Measurements from ENCODE around the gene RIC3. TPM values are rescaled to one million over a fixed set of nuclear protein-coding genes. Genes with fewer than 3 reads are reported as not detected.

The RIC3 gene
- total and polyA plus RNA-seq, 2 of the 8 experiments (the other 6 are each of a cell fraction or from before 2014, with no cell fraction given), result 6.4 to 15.5 TPM

DNA sequence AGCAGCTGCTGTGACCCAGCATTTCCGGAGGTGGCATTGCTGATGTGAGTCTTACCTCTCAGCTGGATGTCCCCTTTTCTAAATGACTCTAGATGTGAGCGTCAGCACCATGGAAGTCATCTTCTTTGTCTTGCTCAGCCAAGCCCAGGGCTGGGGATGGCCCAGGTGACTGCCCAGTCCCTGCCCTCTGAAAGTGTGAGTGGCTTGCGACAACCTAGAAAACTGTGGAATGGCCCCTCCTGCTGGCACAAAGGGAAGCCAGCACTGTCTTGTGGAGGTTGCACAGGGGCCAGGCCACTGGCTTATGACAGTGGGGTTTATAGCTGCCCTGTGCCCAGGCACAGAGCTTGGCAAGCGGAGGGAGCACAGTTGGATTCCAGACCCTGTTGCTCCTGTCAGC is 81.6 kb downstream of the RIC3 start:
- no peak for FAIRE-seq
- 76% methylated on average over 4 of the region's 4 CpGs; no CpG with 5 or more reads in 1 of the 2 experiments for WGBS, 2 experiments (ENCODE audit: extremely low coverage in 1 of 2, insufficient coverage in 1 of 2, insufficient read length in 1 of 2, insufficient replicate concordance in 2 of 2, low coverage in 1 of 2, low lambda C conversion rate in 2 of 2, missing lambda C conversion rate in 1 of 2)
- TF ChIP-seq RAD21 (IDR thresholded peaks at IDR 0.05 in 1 of 2, conservative IDR thresholded peaks at IDR 0.05 in 1 of 2; ENCODE audit: low read depth in 2 of 2, low read length in 2 of 2), result peak; percentile 70 to 81
- TF ChIP-seq, protein P1, sequence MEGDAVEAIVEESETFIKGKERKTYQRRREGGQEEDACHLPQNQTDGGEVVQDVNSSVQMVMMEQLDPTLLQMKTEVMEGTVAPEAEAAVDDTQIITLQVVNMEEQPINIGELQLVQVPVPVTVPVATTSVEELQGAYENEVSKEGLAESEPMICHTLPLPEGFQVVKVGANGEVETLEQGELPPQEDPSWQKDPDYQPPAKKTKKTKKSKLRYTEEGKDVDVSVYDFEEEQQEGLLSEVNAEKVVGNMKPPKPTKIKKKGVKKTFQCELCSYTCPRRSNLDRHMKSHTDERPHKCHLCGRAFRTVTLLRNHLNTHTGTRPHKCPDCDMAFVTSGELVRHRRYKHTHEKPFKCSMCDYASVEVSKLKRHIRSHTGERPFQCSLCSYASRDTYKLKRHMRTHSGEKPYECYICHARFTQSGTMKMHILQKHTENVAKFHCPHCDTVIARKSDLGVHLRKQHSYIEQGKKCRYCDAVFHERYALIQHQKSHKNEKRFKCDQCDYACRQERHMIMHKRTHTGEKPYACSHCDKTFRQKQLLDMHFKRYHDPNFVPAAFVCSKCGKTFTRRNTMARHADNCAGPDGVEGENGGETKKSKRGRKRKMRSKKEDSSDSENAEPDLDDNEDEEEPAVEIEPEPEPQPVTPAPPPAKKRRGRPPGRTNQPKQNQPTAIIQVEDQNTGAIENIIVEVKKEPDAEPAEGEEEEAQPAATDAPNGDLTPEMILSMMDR (IDR thresholded peaks at IDR 0.05; ENCODE audit: control extremely low read depth in 1 of 3, insufficient read depth in 1 of 3, low read depth in 1 of 3, low read length in 3 of 3), result peak; percentile 64 to 73 (median 64)
- TF ChIP-seq ZNF274 (IDR thresholded peaks at IDR 0.05; ENCODE audit: borderline replicate concordance, extremely low read depth, low read length), result no peak

More for the DNA sequence above, 81.6 kb downstream of the RIC3 start:
- Histone ChIP-seq H2BK5ac (ENCODE audit: low read depth, low read length) (no peak overlapping the region), H3K56ac (replicated peaks; ENCODE audit: insufficient read length, low read depth, low read length) (no peak overlapping the region), H2BK15ac (ENCODE audit: low read length) (0 out of 2 replicates have a peak overlapping the region, but pooled peaks have one; percentile 12), H3K18ac (ENCODE audit: extremely low read depth, low read length) (no peak overlapping the region), H4K8ac (ENCODE audit: extremely low read depth, insufficient read depth, low read length) (no peak overlapping the region; the same call in 1 of the 2 replicates), H3K79me2 (ENCODE audit: control insufficient read depth in 1 of 2, insufficient read depth in 2 of 2, low read length in 2 of 2) (peaks cover 0 to 27% of the 10 kb centered on the region in 2 experiments; a peak in 2 of 4 replicates), H3K23ac (ENCODE audit: insufficient read length) (no peak overlapping the region), H3K36me3 (ENCODE audit: control insufficient read depth in 2 of 4, insufficient read depth in 4 of 4, low read length in 3 of 4) (no peaks in the 10 kb centered on the region; a peak in 1 of 8 replicates), H3K79me1 (ENCODE audit: low read depth, low read length) (peaks cover 23% of the 10 kb centered on the region), H3K9me3 (ENCODE audit: insufficient read depth in 2 of 2, low read depth in 1 of 2, low read length in 1 of 2) (no peaks in the 10 kb centered on the region), H3K4me1 (replicated peaks in 1 of 4; ENCODE audit: control insufficient read depth in 3 of 4, insufficient read depth in 4 of 4, low read length in 3 of 4) (peaks cover 9 to 46% (median 26%) of the 10 kb centered on the region in 4 experiments), H2BK12ac (ENCODE audit: low read depth, low read length) (0 out of 2 replicates have a peak overlapping the region, but pooled peaks have one; percentile 51), H2AK5ac (ENCODE audit: low read depth, low read length) (no peak overlapping the region; the same call in 1 of the 2 replicates), H3K4ac (replicated peaks; ENCODE audit: insufficient read length, low read depth, low read length) (no peak overlapping the region), H3K4me2 (ENCODE audit: insufficient read depth in 1 of 2, low read depth in 2 of 2, low read length in 2 of 2) (no peak overlapping the region), H2AFZ (ENCODE audit: low read length) (no peak overlapping the region), H4K91ac (replicated peaks; ENCODE audit: insufficient read length, low read length) (no peak overlapping the region), H2BK120ac (replicated peaks; ENCODE audit: low read depth, low read length) (no peak overlapping the region), H3K9ac (replicated peaks in 1 of 4; ENCODE audit: extremely low read depth in 1 of 4, low read depth in 3 of 4, low read length in 3 of 4) (no peak overlapping the region), H3K23me2 (ENCODE audit: low read depth, low read length) (no peaks in the 10 kb centered on the region), H3K27me3 (replicated peaks in 1 of 4; ENCODE audit: control insufficient read depth in 3 of 4, extremely low read depth in 1 of 4, insufficient read depth in 3 of 4, low read length in 3 of 4) (peaks cover 0 to 3% (median under 1%) of the 10 kb centered on the region in 4 experiments; a peak in 3 of 7 replicates), H3K14ac (ENCODE audit: insufficient read length) (no peak overlapping the region), H3K4me3 (ENCODE audit: extremely low read depth in 1 of 4, insufficient read depth in 2 of 4, low read depth in 3 of 4, low read length in 4 of 4) (no peak overlapping the region), H4K20me1 (replicated peaks in 1 of 2; ENCODE audit: control insufficient read depth in 1 of 2, insufficient read depth in 2 of 2, low read length in 2 of 2) (peaks cover 4 to 38% of the 10 kb centered on the region in 2 experiments), H3K27ac (ENCODE audit: low read depth, low read length) (no peak overlapping the region), H4K5ac (ENCODE audit: insufficient read length, low read depth, low read length) (no peak overlapping the region), H2BK20ac (ENCODE audit: low read length) (no peak overlapping the region)
- ChIA-PET CTCF (ENCODE audit: partially characterized antibody) (interaction anchor here (0.7 to 30.2 kb wide), 16 partner anchors 7 to 197 kb away, joined by 3 to 1283 read pairs (median 48); partner anchors contain the start of gene EIF3F), POLR2A (ENCODE audit: partially characterized antibody) (interaction anchor here (0.6 to 1.6 kb wide), 5 partner anchors 12 to 81 kb away, joined by 3 to 8 read pairs (median 4); no protein-coding TSS in a partner anchor)
- no peak for DNase-seq (ENCODE audit: low read depth in 1 of 2, low spot score in 2 of 2)
